ENCODE data around the gene CYP26B1.

CYP26B1 gene

DNA sequence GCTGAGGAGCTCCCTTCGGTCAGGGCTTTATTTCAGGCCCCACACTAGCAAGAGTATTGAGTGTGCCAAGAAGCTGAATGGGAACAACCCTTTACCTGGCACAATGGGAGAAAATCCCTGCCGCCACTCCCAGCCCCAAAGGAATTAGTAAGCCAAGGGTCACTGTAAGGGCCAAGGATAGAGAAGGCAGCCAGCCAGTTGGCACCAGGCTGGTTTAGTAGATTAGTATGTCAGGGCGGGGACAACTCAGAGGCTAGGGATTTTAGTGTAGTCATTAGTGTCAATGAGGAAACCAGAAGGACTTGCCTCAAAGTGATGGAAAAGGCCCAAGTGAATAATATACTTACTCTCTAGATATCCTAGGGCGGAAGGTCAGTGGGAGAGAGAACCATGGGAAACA lies 34.9 kb upstream of the CYP26B1 start:
- TF ChIP-seq, protein P1, sequence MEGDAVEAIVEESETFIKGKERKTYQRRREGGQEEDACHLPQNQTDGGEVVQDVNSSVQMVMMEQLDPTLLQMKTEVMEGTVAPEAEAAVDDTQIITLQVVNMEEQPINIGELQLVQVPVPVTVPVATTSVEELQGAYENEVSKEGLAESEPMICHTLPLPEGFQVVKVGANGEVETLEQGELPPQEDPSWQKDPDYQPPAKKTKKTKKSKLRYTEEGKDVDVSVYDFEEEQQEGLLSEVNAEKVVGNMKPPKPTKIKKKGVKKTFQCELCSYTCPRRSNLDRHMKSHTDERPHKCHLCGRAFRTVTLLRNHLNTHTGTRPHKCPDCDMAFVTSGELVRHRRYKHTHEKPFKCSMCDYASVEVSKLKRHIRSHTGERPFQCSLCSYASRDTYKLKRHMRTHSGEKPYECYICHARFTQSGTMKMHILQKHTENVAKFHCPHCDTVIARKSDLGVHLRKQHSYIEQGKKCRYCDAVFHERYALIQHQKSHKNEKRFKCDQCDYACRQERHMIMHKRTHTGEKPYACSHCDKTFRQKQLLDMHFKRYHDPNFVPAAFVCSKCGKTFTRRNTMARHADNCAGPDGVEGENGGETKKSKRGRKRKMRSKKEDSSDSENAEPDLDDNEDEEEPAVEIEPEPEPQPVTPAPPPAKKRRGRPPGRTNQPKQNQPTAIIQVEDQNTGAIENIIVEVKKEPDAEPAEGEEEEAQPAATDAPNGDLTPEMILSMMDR (conservative IDR thresholded peaks at IDR 0.05; ENCODE audit: control insufficient read depth, insufficient read depth, low read depth, low read length): no peak
- H3K4me3 ChIP-seq (ENCODE audit: control insufficient read depth, low read depth, low read length): no peak overlapping the region
- DNase-seq (ENCODE audit: low read depth): peak; percentile 23

- TF ChIP-seq, protein P1 (conservative IDR thresholded peaks at IDR 0.05; ENCODE audit: control insufficient read depth, insufficient read depth, low read depth, low read length): no peak
- no peak for DNase-seq (ENCODE audit: low read depth)
These were observed 34.0 kb upstream of the CYP26B1 start for GRCh38 chr2:72181616-72182015.

GRCh38 chr2:72180351-72180750 lies 32.7 kb upstream of the CYP26B1 start:
- H3K4me3 ChIP-seq (ENCODE audit: control insufficient read depth, low read depth, low read length): no peak overlapping the region
- DNase-seq (ENCODE audit: low read depth): no peak
- TF ChIP-seq, protein P1 (conservative IDR thresholded peaks at IDR 0.05; ENCODE audit: control insufficient read depth, insufficient read depth, low read depth, low read length): no peak

More at GRCh38 chr2:72181616-72182015, 34.0 kb upstream of the CYP26B1 start:
- no peak overlapping the region for H3K4me3 ChIP-seq (ENCODE audit: control insufficient read depth, low read depth, low read length)

DNA sequence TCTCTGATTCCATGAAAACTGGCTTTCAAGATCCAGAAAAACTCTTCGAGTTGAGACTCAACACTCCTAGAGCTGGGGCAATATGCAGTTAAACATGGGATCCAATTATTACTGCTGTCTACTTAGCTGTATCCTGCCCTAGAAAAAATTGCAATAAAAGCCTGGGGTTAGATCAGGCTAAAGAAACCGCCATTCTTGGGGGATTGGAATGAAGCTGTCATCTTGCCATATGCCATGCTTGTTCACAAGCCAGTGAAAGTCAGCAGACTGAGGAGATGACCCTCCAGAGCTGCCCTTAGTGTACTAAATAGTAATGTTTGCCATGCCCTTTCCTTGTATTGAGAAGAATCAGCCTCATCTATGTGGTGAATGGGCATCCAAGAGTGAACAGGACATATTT lies 30.9 kb upstream of the CYP26B1 start:
- no peak for DNase-seq (ENCODE audit: low read depth)
- TF ChIP-seq, protein P1 (conservative IDR thresholded peaks at IDR 0.05; ENCODE audit: control insufficient read depth, insufficient read depth, low read depth, low read length): no peak
- H3K4me3 ChIP-seq (ENCODE audit: control insufficient read depth, low read depth, low read length): no peak overlapping the region

DNA sequence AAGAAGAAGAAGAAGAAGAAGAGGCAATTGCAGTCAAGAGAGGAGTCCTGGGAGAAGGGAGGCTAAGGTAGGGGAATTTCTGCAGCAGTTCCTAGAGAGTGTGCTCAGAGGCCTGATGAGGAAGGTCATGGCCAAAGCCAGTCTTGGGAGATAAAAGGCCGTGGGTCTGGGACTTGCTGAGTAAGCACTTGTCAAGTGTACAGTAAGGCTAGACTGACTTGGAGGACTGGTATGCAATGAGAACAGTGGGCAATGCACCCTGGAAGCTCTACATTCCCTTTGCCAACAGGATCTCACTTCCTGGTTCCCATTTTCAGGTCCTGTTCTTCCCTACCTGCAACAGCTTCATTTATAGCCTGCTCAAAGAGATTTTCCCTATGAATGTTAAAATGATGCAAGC lies 28.6 kb upstream of the CYP26B1 start:
- no peak for DNase-seq (ENCODE audit: low read depth)
- no peak overlapping the region for H3K4me3 ChIP-seq (ENCODE audit: control insufficient read depth, low read depth, low read length)
- TF ChIP-seq, protein P1 (conservative IDR thresholded peaks at IDR 0.05; ENCODE audit: control insufficient read depth, insufficient read depth, low read depth, low read length): no peak

GRCh38 chr2:72175636-72176035 lies 28.0 kb upstream of the CYP26B1 start:
- TF ChIP-seq, protein P1 (conservative IDR thresholded peaks at IDR 0.05; ENCODE audit: control insufficient read depth, insufficient read depth, low read depth, low read length): no peak
- H3K4me3 ChIP-seq (ENCODE audit: control insufficient read depth, low read depth, low read length): no peak overlapping the region
- DNase-seq (ENCODE audit: low read depth): no peak

Data from fibroblast of mammary gland (primary cell).